Measurements from ENCODE around the gene MARK4.

MARK4 gene

DNA sequence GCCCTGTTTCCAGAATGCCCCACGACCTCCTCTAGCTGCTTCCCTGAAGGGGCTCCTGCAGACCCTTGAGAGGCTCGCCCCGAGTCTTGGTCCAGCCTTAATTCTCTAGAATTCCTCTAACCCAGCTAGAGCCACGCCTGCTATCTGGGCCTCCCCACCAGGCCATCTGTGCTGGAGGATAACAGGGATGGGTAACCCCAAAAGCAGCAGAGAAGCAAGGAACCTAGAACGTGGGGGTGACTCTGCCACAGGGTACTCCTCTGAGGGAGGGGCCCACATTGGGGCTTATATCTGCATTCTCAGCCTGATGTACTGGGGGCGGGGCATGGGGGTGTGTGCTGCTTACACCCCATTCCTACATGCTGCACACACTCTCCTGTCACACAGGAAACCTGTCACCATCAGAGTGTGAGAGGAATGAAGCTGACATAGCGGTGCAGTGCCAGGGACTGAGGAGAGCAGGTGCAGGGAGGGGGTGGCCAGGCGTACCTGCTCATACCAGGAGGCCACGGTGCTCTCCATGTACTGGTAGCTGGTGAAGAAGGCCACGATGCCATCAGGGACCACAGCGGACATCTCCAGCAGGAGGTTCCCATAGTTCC lies 103.3 kb downstream of the MARK4 start:
- no peak for DNase-seq (ENCODE audit: low read depth in 2 of 2, low spot score in 1 of 2)

Measured in stimulated activated CD8-positive, alpha-beta memory T cell treated with anti-CD3 and anti-CD28 coated beads, Interleukin-4, amount 100 ng/mL, for 1 hour (primary cell).